8988T (cell line): Measurements from ENCODE around the gene HSD17B1.
"Not testable (repeated sequence)": the region's sequence is repeated elsewhere in the genome, so short reads cannot be mapped to it uniquely, and the experiment has no call there.

Experiments
- DNase-seq: peaks from one replicate; pipeline ENCODE4 v3.0.0; 2011

The HSD17B1 gene

GRCh38 chr17:42552736-42553135 is at the start of gene HSD17B1:
Gene HSD17B1, plus strand, starts transcription at chr17:42552923. Its CDS starts 11 bp downstream, at chr17:42552934.
- DNase-seq, result not testable (repeated sequence)

GRCh38 chr17:42502926-42503325 is 49.8 kb upstream of the HSD17B1 start:
- DNase-seq, result no peak

- no peak for DNase-seq
Measured at GRCh38 chr17:42507671-42508070, 45.1 kb upstream of the HSD17B1 start.

GRCh38 chr17:42508426-42509165 is 44.1 kb upstream of the HSD17B1 start:
- DNase-seq, result no peak

- no peak for DNase-seq
Measured at GRCh38 chr17:42509409-42509808, 43.3 kb upstream of the HSD17B1 start.

- DNase-seq, result no peak
Measured at GRCh38 chr17:42509841-42510240, 42.9 kb upstream of the HSD17B1 start.

GRCh38 chr17:42512246-42512645 is 40.5 kb upstream of the HSD17B1 start:
- DNase-seq, result no peak

- no peak for DNase-seq
Measured at GRCh38 chr17:42512733-42513251, 39.9 kb upstream of the HSD17B1 start.

- DNase-seq, result no peak
Measured at GRCh38 chr17:42513686-42514085, 39.0 kb upstream of the HSD17B1 start.

GRCh38 chr17:42514279-42514678 is 38.4 kb upstream of the HSD17B1 start:
- DNase-seq, result no peak

GRCh38 chr17:42514867-42515266 is 37.9 kb upstream of the HSD17B1 start:
- DNase-seq, result no peak

GRCh38 chr17:42517516-42517915 is 35.2 kb upstream of the HSD17B1 start:
- peak; percentile 70 for DNase-seq

GRCh38 chr17:42518046-42518754 is 34.5 kb upstream of the HSD17B1 start:
- no peak for DNase-seq

- no peak for DNase-seq
Measured at GRCh38 chr17:42518755-42519545, 33.8 kb upstream of the HSD17B1 start.

- peak; percentile 49 for DNase-seq
Measured at GRCh38 chr17:42519546-42520491, 32.9 kb upstream of the HSD17B1 start.

- no peak for DNase-seq
Measured at GRCh38 chr17:42520540-42520951, 32.2 kb upstream of the HSD17B1 start.

GRCh38 chr17:42521036-42521435 is 31.7 kb upstream of the HSD17B1 start:
- no peak for DNase-seq

- no peak for DNase-seq
Measured at GRCh38 chr17:42521666-42522262, 31.0 kb upstream of the HSD17B1 start.

- no peak for DNase-seq
Measured at GRCh38 chr17:42522263-42522790, 30.4 kb upstream of the HSD17B1 start.

- DNase-seq, result no peak
Measured at GRCh38 chr17:42522798-42523278, 29.9 kb upstream of the HSD17B1 start.

GRCh38 chr17:42525221-42525620 is 27.5 kb upstream of the HSD17B1 start:
- DNase-seq, result no peak
